ENCODE data around the gene ELFN1.

The ELFN1 gene

DNA sequence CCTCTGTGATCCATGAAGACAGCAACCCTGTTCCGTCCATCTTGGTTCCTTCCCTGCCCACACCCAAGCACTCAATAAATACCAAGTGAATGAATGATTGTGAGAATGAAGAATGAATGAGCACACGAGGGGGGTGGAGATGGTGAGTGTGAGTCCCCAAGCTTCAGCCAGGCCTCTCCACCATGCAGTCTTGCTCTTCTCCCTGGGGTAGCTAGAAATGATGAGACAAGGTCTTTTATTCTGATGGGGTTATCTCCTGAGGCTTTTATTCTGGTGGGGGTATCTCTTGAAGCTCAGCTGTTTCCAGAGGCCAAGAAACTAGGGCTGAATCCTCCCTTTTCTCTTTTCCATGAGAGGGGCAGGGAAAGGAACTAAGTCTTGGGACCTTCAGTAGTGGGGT, 57.0 kb downstream of the ELFN1 start:
- TF ChIP-seq, protein P1, sequence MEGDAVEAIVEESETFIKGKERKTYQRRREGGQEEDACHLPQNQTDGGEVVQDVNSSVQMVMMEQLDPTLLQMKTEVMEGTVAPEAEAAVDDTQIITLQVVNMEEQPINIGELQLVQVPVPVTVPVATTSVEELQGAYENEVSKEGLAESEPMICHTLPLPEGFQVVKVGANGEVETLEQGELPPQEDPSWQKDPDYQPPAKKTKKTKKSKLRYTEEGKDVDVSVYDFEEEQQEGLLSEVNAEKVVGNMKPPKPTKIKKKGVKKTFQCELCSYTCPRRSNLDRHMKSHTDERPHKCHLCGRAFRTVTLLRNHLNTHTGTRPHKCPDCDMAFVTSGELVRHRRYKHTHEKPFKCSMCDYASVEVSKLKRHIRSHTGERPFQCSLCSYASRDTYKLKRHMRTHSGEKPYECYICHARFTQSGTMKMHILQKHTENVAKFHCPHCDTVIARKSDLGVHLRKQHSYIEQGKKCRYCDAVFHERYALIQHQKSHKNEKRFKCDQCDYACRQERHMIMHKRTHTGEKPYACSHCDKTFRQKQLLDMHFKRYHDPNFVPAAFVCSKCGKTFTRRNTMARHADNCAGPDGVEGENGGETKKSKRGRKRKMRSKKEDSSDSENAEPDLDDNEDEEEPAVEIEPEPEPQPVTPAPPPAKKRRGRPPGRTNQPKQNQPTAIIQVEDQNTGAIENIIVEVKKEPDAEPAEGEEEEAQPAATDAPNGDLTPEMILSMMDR (IDR thresholded peaks at IDR 0.05; ENCODE audit: low read depth, low read length): no peak
- H3K4me3 ChIP-seq (ENCODE audit: low read depth, low read length): no peak overlapping the region

DNA sequence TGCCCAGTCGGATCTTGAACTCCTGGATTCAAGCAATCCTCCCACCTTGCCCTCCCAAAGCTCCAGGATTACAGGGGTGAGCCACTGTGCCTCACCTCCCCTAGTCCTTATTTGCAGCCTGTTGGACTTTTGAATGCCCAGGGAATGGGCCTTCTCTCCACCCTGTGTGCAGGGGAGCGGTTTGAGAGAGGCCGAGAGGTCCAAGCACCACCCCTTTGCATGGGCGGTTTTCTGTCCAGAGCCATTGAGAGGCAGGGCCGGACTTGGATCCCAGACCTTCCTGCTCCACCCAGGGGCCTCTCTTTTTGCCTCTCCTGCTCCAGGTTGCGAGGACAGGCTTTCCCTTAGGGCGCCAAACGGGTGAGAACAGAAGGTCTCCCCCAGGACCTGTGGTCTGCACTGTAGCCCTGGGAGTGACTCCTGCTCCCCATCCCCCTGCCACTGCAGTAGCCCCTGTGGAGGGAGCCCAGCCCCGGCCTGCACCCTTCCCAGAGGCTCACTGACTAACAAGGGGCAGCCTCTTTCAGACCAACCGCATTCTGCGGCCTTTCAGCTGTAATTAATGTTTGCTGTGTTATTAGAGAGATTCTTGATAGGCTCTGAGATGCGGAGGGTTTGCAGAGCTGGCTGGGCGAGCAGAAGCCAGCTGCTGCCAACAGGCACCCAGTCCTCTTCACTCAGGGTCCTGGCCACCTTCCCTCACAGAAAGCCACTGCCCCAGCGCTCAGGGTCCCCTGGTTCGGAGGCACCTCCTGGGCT, 57.9 kb downstream of the ELFN1 start:
- H3K4me3 ChIP-seq (ENCODE audit: low read depth, low read length): no peak overlapping the region
- TF ChIP-seq, protein P1 (IDR thresholded peaks at IDR 0.05; ENCODE audit: low read depth, low read length): no peak

DNA sequence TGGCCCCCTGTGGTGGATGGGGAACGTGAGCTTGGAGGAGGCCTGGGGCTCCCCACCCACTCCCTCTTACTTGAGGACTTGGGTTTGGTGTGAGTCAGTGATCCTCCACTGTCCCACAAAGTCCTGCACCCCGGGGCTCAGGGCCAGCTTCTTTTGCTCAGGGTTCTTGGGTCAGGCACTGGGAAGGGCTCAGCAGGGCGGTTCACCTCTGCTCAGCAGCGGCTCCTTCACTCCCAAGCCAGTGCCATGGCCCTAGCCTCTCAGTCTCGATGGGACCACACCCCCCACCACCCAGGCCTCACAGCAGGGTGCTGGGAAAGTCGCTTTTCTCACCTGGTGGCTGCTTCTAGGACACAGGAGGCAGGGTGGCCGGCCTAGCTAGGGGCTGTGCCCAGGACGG, 59.1 kb downstream of the ELFN1 start:
- H3K4me3 ChIP-seq (ENCODE audit: low read depth, low read length): no peak overlapping the region
- TF ChIP-seq, protein P1 (IDR thresholded peaks at IDR 0.05; ENCODE audit: low read depth, low read length): no peak

DNA sequence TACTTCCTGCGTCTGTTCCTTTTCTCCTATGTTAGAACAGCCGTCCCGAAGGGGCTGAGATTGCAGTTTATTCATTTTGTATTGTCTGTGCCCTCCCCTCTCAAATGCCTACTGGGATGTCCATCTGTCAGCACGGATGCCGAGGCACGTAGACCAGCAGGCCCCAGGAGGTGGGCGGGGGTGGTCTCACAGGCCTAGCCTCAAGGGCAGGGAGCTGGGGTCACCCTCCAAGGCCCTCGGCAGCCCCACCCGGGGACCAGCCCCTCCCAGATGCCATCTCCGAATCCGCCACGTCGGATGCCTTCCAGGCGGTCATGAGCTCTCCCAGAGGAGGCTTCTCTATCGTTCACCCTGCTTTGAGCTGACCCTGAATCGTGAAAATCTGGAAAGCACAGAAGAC, 59.7 kb downstream of the ELFN1 start:
- H3K4me3 ChIP-seq (ENCODE audit: low read depth, low read length): no peak overlapping the region
- TF ChIP-seq, protein P1 (IDR thresholded peaks at IDR 0.05; ENCODE audit: low read depth, low read length): no peak

DNA sequence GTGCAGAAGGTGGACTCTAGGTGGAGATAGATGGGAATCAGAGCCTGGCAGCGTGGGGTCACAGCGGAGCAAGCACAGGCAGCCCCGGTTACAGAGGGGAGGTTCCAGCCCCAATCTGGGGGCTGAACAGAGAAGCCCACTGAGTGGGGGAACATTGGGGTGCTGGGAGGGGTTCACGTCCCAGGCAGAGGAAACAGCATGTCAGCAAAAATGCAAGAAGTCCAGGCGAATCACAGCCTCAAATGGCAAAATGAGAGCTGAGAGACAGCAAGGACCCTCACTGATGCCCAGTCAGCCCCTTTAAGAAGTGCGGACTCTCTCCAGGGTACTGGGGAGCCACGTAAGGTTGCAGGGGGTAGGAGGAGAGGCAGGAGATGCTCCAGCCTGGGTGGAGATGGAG, 62.0 kb downstream of the ELFN1 start:
- TF ChIP-seq, protein P1 (IDR thresholded peaks at IDR 0.05; ENCODE audit: low read depth, low read length): no peak
- H3K4me3 ChIP-seq (ENCODE audit: low read depth, low read length): no peak overlapping the region

DNA sequence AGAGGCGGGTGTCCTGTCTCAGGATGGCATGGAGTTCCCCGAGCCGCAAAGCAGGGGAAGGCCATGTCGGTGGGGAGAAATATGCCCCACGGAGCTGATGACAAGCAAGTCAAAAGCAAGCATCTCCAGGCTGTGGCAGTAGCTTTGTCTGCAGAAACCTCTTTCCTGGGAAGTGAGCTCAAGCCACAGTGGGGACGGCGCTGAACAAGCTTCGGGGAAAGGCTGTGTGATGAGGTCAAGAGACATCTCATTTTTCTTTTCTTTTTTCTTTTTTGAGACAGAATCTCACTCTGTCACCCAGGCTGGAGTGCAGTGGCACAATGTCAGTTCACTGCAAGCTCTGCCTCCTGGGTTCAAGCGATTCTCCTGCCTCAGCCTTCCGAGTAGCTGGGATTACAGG, 62.6 kb downstream of the ELFN1 start:
- no peak overlapping the region for H3K4me3 ChIP-seq (ENCODE audit: low read depth, low read length)
- TF ChIP-seq, protein P1 (IDR thresholded peaks at IDR 0.05; ENCODE audit: low read depth, low read length): no peak

DNA sequence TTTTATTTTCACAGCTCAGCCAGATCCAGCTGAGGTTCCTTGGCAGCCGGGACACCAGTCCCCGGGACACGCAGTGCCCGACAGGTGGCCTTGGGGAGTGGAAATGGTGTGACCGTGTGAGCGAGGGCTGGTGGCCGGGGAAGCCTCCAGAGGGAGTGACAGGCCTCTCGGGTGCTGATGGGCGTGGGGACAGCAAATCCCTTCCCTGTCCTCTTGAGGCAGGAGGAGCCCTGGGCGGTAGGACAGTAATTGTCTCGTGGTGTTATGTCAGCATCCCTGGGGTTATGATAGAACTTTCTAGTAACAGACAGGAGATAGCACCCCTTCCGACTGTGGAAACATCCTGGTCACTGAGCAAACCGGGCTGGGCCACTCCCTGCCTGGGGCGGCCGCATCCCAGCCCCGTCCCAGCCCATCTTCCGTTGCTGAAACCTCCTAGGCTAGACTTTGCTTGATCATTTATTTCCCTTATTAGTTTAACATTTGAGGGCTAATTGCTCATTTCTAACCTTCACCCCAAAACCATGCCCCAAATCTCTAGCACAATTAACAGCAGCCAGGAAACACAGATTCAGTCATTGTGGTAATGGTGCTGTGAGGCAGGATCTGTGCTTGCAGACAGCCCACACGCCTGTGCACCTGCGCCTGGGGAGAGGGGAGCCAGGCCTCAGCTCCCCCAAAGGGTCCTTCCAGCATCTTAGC, 63.3 kb downstream of the ELFN1 start:
- TF ChIP-seq, protein P1 (IDR thresholded peaks at IDR 0.05; ENCODE audit: low read depth, low read length): no peak

More for the DNA sequence above, 63.3 kb downstream of the ELFN1 start:
- H3K4me3 ChIP-seq (ENCODE audit: low read depth, low read length): no peak overlapping the region
